HEK293 (cell line): ENCODE data around the gene SOX21.

ENCODE experiments used
- GLI4 ChIP-seq: fragments of 450-650 bp; formaldehyde crosslinking; IDR thresholded peaks from 2 replicates; pipeline ENCODE4 v1.5.1; 2016; ENCODE audit warnings: missing biosample characterization, missing genetic modification characterization
- RBAK ChIP-seq: fragments of 450-650 bp; formaldehyde crosslinking; IDR thresholded peaks from 2 replicates; pipeline ENCODE4 v1.5.1; 2016; ENCODE audit warnings: missing biosample characterization, missing genetic modification characterization
- REPIN1 ChIP-seq: fragments of 450-650 bp; formaldehyde crosslinking; IDR thresholded peaks from 2 replicates; pipeline ENCODE4 v1.5.1; 2017; ENCODE audit warnings: missing biosample characterization, missing genetic modification characterization, low read depth
- TCF7L2 ChIP-seq: IDR thresholded peaks from 2 replicates; pipeline ENCODE4 v1.6.1; 2011; ENCODE audit warnings: low read depth, mild to moderate bottlenecking, inconsistent platforms, low read length, moderate library complexity, borderline replicate concordance
- ZBTB48 ChIP-seq: fragments of 450-650 bp; formaldehyde crosslinking; IDR thresholded peaks from 2 replicates; pipeline ENCODE4 v1.5.1; 2016; ENCODE audit warnings: missing biosample characterization, missing genetic modification characterization
- ZNF132 ChIP-seq: fragments of 450-650 bp; formaldehyde crosslinking; IDR thresholded peaks from 2 replicates; pipeline ENCODE4 v1.5.1; 2017; ENCODE audit warnings: missing biosample characterization, missing genetic modification characterization, borderline replicate concordance
- ZNF274 ChIP-seq, 2 experiments: fragments of 200-500 bp in 1 of 2; fragments of 450-650 bp in 1 of 2; sonication (Bioruptor generic) in 1 of 2; formaldehyde crosslinking in 1 of 2; IDR thresholded peaks; 2 replicates each; pipeline versions ENCODE4 v1.5.1 to v1.6.1; 2014 to 2016; ENCODE audit warnings: borderline replicate concordance in 1 of 2, inconsistent platforms in 1 of 2, low read length in 1 of 2, missing biosample characterization in 1 of 2, missing genetic modification characterization in 1 of 2
- TF ChIP-seq, protein P1 (sequence below): fragments of 450-650 bp; formaldehyde crosslinking; IDR thresholded peaks from 2 replicates; pipeline ENCODE4 v1.5.1; 2016; ENCODE audit warnings: missing biosample characterization, missing genetic modification characterization
- TF ChIP-seq, protein P2 (sequence below): fragments of 450-650 bp; formaldehyde crosslinking; IDR thresholded peaks from 2 replicates; pipeline ENCODE4 v1.5.1; 2017; ENCODE audit warnings: missing biosample characterization, missing genetic modification characterization
- TF ChIP-seq, protein P3 (sequence below): fragments of 450-650 bp; formaldehyde crosslinking; IDR thresholded peaks from 2 replicates; pipeline ENCODE4 v1.5.1; 2017; ENCODE audit warnings: missing biosample characterization, missing genetic modification characterization
- TF ChIP-seq, protein P4 (sequence below): fragments of 450-650 bp; formaldehyde crosslinking; IDR thresholded peaks from 2 replicates; pipeline ENCODE4 v1.5.1; 2016; ENCODE audit warnings: missing biosample characterization, missing genetic modification characterization

DNA sequence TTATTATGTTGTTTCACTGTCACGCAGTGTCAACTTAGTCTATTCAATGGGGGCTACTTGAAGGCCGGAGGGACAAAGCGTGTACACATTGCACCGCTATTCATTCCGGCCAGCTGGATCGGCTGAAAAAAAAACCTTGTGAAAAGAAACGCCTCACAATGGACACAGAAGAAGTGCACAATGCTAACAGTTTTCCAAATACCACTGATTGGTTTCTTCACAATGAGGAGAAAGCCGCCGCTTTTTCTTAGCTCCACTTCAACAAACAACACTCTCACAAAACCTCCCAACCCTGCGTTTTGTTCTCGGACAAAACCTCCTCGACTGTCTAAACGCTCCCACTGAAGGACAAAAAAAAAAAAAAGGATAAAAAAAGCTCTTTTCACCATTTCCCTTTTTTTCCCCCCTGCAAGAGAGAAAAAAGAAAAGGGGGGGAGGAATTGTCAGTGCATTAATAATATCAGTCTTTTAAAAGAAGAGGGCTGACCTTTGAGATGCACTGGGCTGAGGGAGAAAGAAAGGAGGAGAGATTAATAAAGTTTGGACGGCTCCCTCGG is 5.4 kb downstream of the SOX21 start:
- no peak for TF ChIP-seq ZNF274 (IDR thresholded peaks at IDR 0.05; ENCODE audit: low read length)
- TF ChIP-seq ZNF274 (tag by site-specific recombination; IDR thresholded peaks at IDR 0.05; ENCODE audit: borderline replicate concordance), result no peak
- no peak for TF ChIP-seq RBAK
- no peak for TF ChIP-seq ZBTB48 (tag by site-specific recombination)
- TF ChIP-seq, protein P1, sequence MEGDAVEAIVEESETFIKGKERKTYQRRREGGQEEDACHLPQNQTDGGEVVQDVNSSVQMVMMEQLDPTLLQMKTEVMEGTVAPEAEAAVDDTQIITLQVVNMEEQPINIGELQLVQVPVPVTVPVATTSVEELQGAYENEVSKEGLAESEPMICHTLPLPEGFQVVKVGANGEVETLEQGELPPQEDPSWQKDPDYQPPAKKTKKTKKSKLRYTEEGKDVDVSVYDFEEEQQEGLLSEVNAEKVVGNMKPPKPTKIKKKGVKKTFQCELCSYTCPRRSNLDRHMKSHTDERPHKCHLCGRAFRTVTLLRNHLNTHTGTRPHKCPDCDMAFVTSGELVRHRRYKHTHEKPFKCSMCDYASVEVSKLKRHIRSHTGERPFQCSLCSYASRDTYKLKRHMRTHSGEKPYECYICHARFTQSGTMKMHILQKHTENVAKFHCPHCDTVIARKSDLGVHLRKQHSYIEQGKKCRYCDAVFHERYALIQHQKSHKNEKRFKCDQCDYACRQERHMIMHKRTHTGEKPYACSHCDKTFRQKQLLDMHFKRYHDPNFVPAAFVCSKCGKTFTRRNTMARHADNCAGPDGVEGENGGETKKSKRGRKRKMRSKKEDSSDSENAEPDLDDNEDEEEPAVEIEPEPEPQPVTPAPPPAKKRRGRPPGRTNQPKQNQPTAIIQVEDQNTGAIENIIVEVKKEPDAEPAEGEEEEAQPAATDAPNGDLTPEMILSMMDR (tag by site-specific recombination), result no peak
- TF ChIP-seq, protein P2, sequence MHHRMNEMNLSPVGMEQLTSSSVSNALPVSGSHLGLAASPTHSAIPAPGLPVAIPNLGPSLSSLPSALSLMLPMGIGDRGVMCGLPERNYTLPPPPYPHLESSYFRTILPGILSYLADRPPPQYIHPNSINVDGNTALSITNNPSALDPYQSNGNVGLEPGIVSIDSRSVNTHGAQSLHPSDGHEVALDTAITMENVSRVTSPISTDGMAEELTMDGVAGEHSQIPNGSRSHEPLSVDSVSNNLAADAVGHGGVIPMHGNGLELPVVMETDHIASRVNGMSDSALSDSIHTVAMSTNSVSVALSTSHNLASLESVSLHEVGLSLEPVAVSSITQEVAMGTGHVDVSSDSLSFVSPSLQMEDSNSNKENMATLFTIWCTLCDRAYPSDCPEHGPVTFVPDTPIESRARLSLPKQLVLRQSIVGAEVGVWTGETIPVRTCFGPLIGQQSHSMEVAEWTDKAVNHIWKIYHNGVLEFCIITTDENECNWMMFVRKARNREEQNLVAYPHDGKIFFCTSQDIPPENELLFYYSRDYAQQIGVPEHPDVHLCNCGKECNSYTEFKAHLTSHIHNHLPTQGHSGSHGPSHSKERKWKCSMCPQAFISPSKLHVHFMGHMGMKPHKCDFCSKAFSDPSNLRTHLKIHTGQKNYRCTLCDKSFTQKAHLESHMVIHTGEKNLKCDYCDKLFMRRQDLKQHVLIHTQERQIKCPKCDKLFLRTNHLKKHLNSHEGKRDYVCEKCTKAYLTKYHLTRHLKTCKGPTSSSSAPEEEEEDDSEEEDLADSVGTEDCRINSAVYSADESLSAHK (tag by site-specific recombination), result no peak
- TF ChIP-seq GLI4 (tag by site-specific recombination), result no peak
- TF ChIP-seq, protein P3, sequence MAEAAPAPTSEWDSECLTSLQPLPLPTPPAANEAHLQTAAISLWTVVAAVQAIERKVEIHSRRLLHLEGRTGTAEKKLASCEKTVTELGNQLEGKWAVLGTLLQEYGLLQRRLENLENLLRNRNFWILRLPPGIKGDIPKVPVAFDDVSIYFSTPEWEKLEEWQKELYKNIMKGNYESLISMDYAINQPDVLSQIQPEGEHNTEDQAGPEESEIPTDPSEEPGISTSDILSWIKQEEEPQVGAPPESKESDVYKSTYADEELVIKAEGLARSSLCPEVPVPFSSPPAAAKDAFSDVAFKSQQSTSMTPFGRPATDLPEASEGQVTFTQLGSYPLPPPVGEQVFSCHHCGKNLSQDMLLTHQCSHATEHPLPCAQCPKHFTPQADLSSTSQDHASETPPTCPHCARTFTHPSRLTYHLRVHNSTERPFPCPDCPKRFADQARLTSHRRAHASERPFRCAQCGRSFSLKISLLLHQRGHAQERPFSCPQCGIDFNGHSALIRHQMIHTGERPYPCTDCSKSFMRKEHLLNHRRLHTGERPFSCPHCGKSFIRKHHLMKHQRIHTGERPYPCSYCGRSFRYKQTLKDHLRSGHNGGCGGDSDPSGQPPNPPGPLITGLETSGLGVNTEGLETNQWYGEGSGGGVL, result no peak
- TF ChIP-seq TCF7L2, result no peak
- TF ChIP-seq, protein P4, sequence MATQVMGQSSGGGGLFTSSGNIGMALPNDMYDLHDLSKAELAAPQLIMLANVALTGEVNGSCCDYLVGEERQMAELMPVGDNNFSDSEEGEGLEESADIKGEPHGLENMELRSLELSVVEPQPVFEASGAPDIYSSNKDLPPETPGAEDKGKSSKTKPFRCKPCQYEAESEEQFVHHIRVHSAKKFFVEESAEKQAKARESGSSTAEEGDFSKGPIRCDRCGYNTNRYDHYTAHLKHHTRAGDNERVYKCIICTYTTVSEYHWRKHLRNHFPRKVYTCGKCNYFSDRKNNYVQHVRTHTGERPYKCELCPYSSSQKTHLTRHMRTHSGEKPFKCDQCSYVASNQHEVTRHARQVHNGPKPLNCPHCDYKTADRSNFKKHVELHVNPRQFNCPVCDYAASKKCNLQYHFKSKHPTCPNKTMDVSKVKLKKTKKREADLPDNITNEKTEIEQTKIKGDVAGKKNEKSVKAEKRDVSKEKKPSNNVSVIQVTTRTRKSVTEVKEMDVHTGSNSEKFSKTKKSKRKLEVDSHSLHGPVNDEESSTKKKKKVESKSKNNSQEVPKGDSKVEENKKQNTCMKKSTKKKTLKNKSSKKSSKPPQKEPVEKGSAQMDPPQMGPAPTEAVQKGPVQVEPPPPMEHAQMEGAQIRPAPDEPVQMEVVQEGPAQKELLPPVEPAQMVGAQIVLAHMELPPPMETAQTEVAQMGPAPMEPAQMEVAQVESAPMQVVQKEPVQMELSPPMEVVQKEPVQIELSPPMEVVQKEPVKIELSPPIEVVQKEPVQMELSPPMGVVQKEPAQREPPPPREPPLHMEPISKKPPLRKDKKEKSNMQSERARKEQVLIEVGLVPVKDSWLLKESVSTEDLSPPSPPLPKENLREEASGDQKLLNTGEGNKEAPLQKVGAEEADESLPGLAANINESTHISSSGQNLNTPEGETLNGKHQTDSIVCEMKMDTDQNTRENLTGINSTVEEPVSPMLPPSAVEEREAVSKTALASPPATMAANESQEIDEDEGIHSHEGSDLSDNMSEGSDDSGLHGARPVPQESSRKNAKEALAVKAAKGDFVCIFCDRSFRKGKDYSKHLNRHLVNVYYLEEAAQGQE (tag by site-specific recombination), result no peak
- no peak for TF ChIP-seq REPIN1 (tag by site-specific recombination)
- no peak for TF ChIP-seq ZNF132 (tag by site-specific recombination)
